HCT116 (cell line): Measurements from ENCODE around the gene EDA2R. TPM values are rescaled to one million over a fixed set of nuclear protein-coding genes. Genes with fewer than 3 reads are reported as not detected.

Experiments used
- ATAC-seq: fragments of 200-7000 bp; cut with Tn5 transposase; 2 replicates; pipeline ENCODE4 v1.9.1; 2020; ENCODE audit warnings: mild to moderate bottlenecking, moderate library complexity
- BruUV-seq: library from RNA; stranded (reverse); fragments of 400-500 nt; replicated peaks from 2 replicates; lab custom pipeline; 2021; lab: Mats Ljungman, UMichigan
- CTCF ChIA-PET: fragments of 300-600 bp; sonication (Branson Sonifier 250); formaldehyde crosslinking; loops from one replicate; lab custom pipeline; 2021; ENCODE audit warnings: antibody characterized with exemption; lab: Charles Lee
- POLR2A ChIA-PET: fragments of 300-600, 350-600 bp; sonication (Branson Sonifier 250); formaldehyde crosslinking; loops from one replicate; lab custom pipeline; 2021; ENCODE audit warnings: antibody characterized with exemption; lab: Charles Lee
- RAD21 ChIA-PET, 2 experiments: fragments of 300-600 bp; sonication (Branson Sonifier 250); formaldehyde crosslinking; loops; one replicate each; lab custom pipeline; 2023; ENCODE audit warnings: low total read pairs in 2 of 2; ENCODE audit not compliant: uncharacterized antibody in 2 of 2, unreplicated experiment in 2 of 2, low non-redundant PET in 1 of 2; lab: Charles Lee
- DNase-seq: peaks from one replicate; pipeline ENCODE4 v3.0.0-alpha.2; 2010; ENCODE audit warnings: low read depth, low spot score
- H2AFZ ChIP-seq: fragments of 200-600 bp; shearing (Covaris generic), sonication (generic); 2 replicates; pipeline ENCODE4 v1.6.1; 2017; ENCODE audit warnings: low read depth, mixed run types, mixed read lengths, antibody characterized with exemption, low read length; ENCODE audit not compliant: poor library complexity, severe bottlenecking
- H3K27ac ChIP-seq: 2 replicates; pipeline ENCODE4 v1.5.1; 2012; ENCODE audit warnings: low read depth, low read length
- H3K27me3 ChIP-seq: fragments of 200-600 bp; sonication (generic); 2 replicates; pipeline ENCODE4 v1.6.1; 2016; ENCODE audit warnings: mixed run types, low read length, mixed read lengths; ENCODE audit not compliant: insufficient read depth
- H3K36me3 ChIP-seq, 2 experiments: fragments of 200-500 bp in 1 of 2; fragments of 200-600 bp in 1 of 2; sonication (Bioruptor generic) in 1 of 2; sonication (generic) in 1 of 2; 2 replicates each; pipeline versions ENCODE4 v1.5.1 to v1.6.1; 2014 to 2016; ENCODE audit warnings: low read length in 2 of 2, inconsistent platforms in 1 of 2, mixed read lengths in 1 of 2, mixed run types in 1 of 2; ENCODE audit not compliant: insufficient read depth in 2 of 2, control insufficient read depth in 1 of 2
- H3K4me1 ChIP-seq, 2 experiments: fragments of 200-600 bp in 1 of 2; sonication (generic) in 1 of 2; 2 replicates each; pipeline versions ENCODE4 v1.5.1 to v1.6.1; 2012 to 2017; ENCODE audit warnings: low read length in 2 of 2, inconsistent platforms in 1 of 2, mild to moderate bottlenecking in 1 of 2, mixed read lengths in 1 of 2, mixed run types in 1 of 2, moderate library complexity in 1 of 2; ENCODE audit not compliant: insufficient read depth in 2 of 2, control insufficient read depth in 1 of 2
- H3K4me2 ChIP-seq: fragments of 200-600 bp; sonication (generic); 2 replicates; pipeline ENCODE4 v1.6.1; 2017; ENCODE audit warnings: mixed run types, low read length, mixed read lengths
- H3K4me3 ChIP-seq, 2 experiments: fragments of 200-600 bp in 1 of 2; sonication (generic) in 1 of 2; replicated peaks in 1 of 2; 2 replicates each; pipeline ENCODE4 v1.5.1; 2011 to 2016; ENCODE audit warnings: low read length in 2 of 2, control low read depth in 1 of 2, low read depth in 1 of 2, mild to moderate bottlenecking in 1 of 2, mixed read lengths in 1 of 2, mixed run types in 1 of 2
- H3K79me2 ChIP-seq: fragments of 200-600 bp; sonication (generic); 2 replicates; pipeline ENCODE4 v1.6.1; 2017; ENCODE audit warnings: mild to moderate bottlenecking, mixed run types, low read length, moderate library complexity, mixed read lengths; ENCODE audit not compliant: insufficient read depth
- H3K9ac ChIP-seq: fragments of 200-600 bp; sonication (generic); 2 replicates; pipeline ENCODE4 v1.6.1; 2016; ENCODE audit warnings: low read length, mixed read lengths
- H3K9me2 ChIP-seq: fragments of 200-600 bp; sonication (generic), shearing (Covaris generic); 2 replicates; pipeline ENCODE4 v1.6.1; 2017; ENCODE audit warnings: mixed run types, mild to moderate bottlenecking, moderate library complexity; ENCODE audit not compliant: insufficient read depth
- H3K9me3 ChIP-seq, 2 experiments: fragments of 200-500 bp in 1 of 2; fragments of 200-600 bp in 1 of 2; sonication (Bioruptor generic) in 1 of 2; sonication (generic) in 1 of 2; 2 replicates each; pipeline ENCODE4 v1.6.1; 2014 to 2017; ENCODE audit warnings: low read length in 2 of 2, mixed read lengths in 2 of 2, inconsistent platforms in 1 of 2, low read depth in 1 of 2, mild to moderate bottlenecking in 1 of 2, mixed run types in 1 of 2, moderate library complexity in 1 of 2; ENCODE audit not compliant: control insufficient read depth in 1 of 2, insufficient read depth in 1 of 2
- H4K20me1 ChIP-seq: fragments of 200-600 bp; sonication (generic), shearing (Covaris generic); 2 replicates; pipeline ENCODE4 v1.6.1; 2017; ENCODE audit warnings: mixed run types, mild to moderate bottlenecking, moderate library complexity; ENCODE audit not compliant: insufficient read depth
- CTCF ChIP-seq, 3 experiments: fragments of 200-600 bp in 1 of 3; sonication (generic) in 1 of 3; IDR thresholded peaks in 2 of 3; conservative IDR thresholded peaks in 1 of 3; 2 replicates each; pipeline ENCODE4 v1.5.1; 2012 to 2017; ENCODE audit warnings: low read depth in 2 of 3, low read length in 2 of 3, antibody characterized with exemption in 1 of 3, borderline replicate concordance in 1 of 3, control low read depth in 1 of 3, mild to moderate bottlenecking in 1 of 3, mixed read lengths in 1 of 3, mixed run types in 1 of 3, moderate library complexity in 1 of 3; ENCODE audit not compliant: insufficient read depth in 1 of 3
- ELF1 ChIP-seq: IDR thresholded peaks from 2 replicates; pipeline ENCODE4 v1.6.1; 2012; ENCODE audit warnings: low read depth, borderline replicate concordance
- JUND ChIP-seq: IDR thresholded peaks from 2 replicates; pipeline ENCODE4 v1.6.1; 2012
- MAX ChIP-seq: IDR thresholded peaks from 2 replicates; pipeline ENCODE4 v1.6.1; 2012
- POLR2AphosphoS5 ChIP-seq: IDR thresholded peaks from 2 replicates; pipeline ENCODE4 v1.6.1; 2011; ENCODE audit warnings: mild to moderate bottlenecking, low read depth, low read length, moderate library complexity
- TCF7L2 ChIP-seq: IDR thresholded peaks from 2 replicates; pipeline ENCODE4 v1.7.0; 2011; ENCODE audit warnings: borderline replicate concordance, inconsistent platforms; ENCODE audit not compliant: insufficient read depth, insufficient read length; ENCODE audit errors: extremely low read depth
- YY1 ChIP-seq: IDR thresholded peaks from 2 replicates; pipeline ENCODE4 v1.6.1; 2011; ENCODE audit warnings: low read length, low read depth, moderate library complexity, mild to moderate bottlenecking; ENCODE audit not compliant: insufficient replicate concordance; ENCODE audit errors: extremely low read depth
- ZFX ChIP-seq: fragments of 450-650 bp; IDR thresholded peaks from 2 replicates; pipeline ENCODE4 v1.6.1; 2017
- ZNF274 ChIP-seq: fragments of 200-500 bp; sonication (Bioruptor generic); IDR thresholded peaks from 2 replicates; pipeline ENCODE4 v1.6.1; 2014; ENCODE audit warnings: mild to moderate bottlenecking, low read depth, low read length, inconsistent platforms
- intact Hi-C: fragments of 100-400 bp; cut with micrococcal nuclease; formaldehyde crosslinking; loops from 2 replicates; pipeline ENCODE4 v1.10.0; 2022
- total RNA-seq: library from RNA; stranded (reverse); gene quantifications from one replicate; pipeline ENCODE4 v1.2.1, GENCODE V29; 2021; ENCODE audit not compliant: unreplicated experiment

Gene EDA2R
- total RNA-seq, 1 experiment from 2014 or later = not detected

- RAD21 ChIA-PET = no interaction called here
- H3K27me3 ChIP-seq = no peaks in the 10 kb centered on the region
- DNase-seq (no peak), ATAC-seq (no peak)
- H3K27ac ChIP-seq = no peak overlapping the region
- H3K4me2 ChIP-seq = no peak overlapping the region
- no peaks in the 10 kb centered on the region for H4K20me1 ChIP-seq
- H3K79me2 ChIP-seq = no peaks in the 10 kb centered on the region
- H3K9me3 ChIP-seq = no peaks in the 10 kb centered on the region
- H3K36me3 ChIP-seq = no peaks in the 10 kb centered on the region
- no peak overlapping the region for H3K9ac ChIP-seq
- no peaks in the 10 kb centered on the region for H3K4me1 ChIP-seq
- CTCF ChIA-PET = no interaction called here
- H2AFZ ChIP-seq = no peak overlapping the region
- no peak overlapping the region for H3K4me3 ChIP-seq
- no peak for TF ChIP-seq ELF1
- no peak for TF ChIP-seq JUND
- no peak for TF ChIP-seq TCF7L2
- no peak for TF ChIP-seq ZFX
- no peak for TF ChIP-seq CTCF (IDR thresholded peaks at IDR 0.05 in 2 of 3, conservative IDR thresholded peaks at IDR 0.05 in 1 of 3; ENCODE audit: borderline replicate concordance in 1 of 3, insufficient read depth in 1 of 3, low read depth in 2 of 3, low read length in 2 of 3)
- TF ChIP-seq ZNF274 = no peak
- TF ChIP-seq POLR2AphosphoS5 = no peak
- TF ChIP-seq MAX = no peak
- no peak for TF ChIP-seq YY1
- BruUV-seq = no TSS peak
- POLR2A ChIA-PET = no interaction called here
- no peaks in the 10 kb centered on the region for H3K9me2 ChIP-seq
- intact Hi-C loops = no loop called here
Observed at GRCh38 chrX:66654411-66654810, 15.5 kb upstream of the EDA2R start.
